ENCODE results near the gene THSD4.

THSD4 gene

DNA sequence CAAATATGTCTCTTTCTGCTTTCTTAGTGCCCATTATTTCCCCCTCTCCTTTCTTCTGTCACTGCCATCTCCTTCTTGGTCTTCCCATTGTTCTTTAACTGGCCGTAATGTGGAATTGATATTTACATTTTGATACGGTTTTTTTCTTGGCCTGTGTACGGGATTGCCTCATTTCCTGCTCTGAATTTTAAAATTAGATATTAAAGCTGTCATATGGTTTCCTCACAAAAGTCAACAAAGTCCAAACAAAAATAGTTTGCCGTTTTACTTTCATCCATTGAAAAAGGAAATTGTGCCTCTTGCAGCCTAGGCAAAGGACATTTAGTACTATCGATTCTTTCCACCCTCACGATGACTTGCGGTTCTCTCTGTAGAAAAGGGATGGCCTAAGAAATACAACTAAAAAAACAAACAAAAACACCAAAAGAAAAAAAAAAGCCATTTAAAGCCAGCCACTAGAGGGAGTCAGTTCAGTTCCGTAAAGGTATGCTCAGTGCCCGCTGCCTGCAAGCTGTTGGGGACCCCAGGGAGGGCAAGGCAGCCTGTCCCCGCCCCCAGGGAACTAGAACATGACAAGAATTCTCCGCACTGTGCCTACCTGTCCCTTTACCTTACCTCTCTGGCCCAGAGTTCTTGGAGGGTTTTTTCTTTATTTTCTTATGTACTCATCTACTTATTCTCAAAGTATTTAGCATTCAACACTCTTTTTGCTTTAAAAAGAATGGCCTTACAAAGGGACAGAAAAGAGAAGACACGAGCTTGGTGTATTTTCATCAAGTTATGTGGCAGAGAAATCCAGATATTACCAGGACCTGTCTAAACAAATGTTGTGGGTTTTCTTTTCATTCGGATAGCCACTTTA lies 665.1 kb downstream of the THSD4 start:
- peak; percentile 10 for DNase-seq

DNA sequence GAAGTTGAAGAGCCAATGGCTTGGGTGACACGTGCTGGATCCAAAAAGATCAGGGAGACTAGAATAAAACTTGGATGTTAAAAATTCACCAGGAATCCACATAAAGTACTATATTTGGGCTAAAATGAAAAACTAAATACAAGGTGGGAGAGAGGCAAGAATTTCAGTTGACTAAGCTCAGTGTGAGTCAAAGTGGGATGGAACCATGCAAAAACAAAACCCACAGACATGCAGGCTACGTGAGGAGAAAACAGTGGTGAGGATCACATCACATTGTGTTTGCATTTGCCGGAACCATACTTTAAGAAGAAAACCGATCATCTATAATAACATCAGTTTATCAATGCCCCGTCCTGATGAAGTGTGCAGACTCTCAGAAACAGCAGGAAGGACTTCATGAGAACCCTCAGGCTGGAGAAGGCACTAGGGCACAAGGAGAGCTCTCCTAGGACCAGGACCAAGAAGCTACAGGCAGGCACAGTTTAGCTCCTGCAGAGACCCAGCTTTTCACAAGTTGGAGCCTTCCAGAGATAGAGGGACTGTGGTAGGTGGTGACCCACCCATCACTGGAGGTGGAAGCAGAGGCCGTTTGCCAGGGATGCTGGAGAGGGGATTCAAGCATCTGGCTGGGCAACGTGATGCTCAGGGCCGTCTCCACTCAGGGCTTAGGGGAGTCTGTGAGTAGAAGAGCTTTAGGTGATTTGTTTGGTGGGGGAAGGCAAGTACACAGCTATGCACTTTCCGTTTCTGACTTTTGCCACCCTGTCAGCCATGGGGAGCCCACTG lies 666.1 kb downstream of the THSD4 start:
- no peak for DNase-seq

DNA sequence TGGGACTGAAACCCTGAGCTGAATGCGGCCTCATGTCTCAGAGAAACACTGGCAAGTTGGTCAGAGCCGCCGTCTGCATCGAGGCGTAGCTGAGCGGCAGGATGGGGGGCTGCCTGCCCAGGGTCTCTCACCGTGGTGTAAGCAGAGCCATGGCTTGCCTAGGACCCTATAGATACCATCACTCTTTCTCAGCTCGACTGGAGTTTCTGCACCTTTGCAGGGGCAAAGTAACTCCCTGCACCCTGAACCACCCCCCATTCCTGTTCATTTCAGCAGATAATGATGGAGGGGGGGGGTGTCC lies 666.6 kb downstream of the THSD4 start:
- no peak for DNase-seq

DNA sequence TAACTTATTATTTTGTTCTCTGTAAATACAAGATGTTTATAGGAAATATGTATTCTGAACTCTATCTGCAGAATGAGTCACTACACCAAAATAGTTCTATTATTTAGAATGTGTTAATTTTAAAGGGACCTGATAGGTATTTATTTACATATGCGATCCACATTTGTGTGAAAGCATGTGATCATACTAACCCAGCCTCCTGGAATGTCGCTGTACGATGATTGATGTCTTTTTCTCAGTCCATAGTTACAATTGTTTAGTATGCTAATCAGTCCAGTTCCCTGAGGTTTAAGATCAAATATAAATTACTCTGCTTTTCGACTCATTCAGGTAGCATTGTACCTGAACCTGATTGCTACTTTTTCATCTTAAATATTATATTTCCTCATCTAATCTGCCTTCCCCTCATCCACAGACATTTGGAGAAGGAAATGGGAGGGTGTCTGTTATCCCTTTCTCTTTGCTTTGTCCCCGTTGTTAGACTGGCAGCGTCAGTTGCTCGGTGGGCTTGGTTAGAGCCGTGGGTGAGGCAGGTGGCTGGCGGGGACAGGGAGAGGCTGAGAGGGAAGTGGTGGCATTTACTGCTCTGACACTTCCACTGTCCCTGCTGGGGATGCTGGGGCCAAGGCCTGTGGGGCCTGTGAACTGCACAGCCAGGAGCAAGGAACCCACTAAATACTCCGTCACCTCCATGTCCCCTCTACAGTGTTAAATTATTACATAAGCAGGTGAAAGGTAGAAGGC lies 667.3 kb downstream of the THSD4 start:
- DNase-seq: peak; percentile 11

DNA sequence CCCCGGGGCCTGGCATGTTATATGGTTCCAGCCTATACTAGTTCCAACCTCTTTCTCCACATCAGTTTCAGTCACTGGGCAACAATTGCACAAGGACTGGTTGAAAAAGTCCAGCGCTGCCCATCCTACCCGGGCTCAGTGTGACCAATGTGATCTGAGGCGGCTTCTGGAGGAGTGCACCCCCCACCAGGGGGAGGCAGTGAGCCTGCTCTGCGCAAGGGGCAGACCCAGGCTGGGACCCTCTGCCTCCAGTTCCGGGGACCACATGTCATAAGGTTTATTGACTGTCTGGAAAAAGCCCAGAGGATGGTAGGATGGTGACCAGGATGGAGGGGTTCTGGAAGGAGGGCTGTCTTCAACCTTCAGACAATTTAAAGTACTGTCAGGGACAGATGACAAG lies 669.4 kb downstream of the THSD4 start:
- DNase-seq: no peak

DNA sequence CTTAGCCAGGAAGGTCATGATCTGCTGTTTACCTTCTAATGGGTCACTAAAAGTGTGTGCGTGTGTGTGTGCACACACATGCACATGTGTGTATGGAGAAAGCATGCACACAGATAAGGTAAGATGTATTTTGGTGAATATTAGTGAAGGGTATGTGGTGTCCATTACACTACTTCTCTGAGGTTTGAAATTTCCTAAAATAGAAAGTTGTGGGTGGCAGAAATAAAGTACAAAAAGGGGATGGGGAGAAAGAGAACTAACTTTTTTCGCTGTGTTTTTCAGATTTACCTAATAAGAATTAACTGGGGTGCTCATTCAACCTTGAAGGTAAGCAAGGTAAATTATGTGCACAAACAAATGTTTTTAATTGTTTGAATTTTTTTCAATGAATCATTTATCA lies 670.7 kb downstream of the THSD4 start:
- no peak for DNase-seq

DNA sequence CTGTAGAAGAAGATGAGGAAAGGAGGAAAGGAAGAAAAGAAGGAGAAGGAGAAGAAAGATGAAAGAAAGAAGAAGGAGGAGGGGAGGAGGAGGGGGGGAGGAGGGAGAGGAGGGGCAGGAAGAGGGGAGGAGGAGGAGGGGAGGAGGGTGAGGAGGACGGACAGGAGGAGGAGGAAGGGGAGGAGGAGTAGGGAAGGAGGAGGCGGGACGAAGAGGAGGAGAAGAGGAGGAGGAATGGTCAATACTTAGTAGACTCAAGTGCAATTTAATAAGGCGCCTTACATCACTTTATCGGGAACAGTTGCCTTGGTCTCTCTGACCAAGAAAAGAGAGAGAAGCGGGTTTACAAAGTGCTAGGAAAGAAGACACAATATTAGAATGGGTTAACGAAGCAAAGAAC lies 671.4 kb downstream of the THSD4 start:
- DNase-seq: no peak

DNA sequence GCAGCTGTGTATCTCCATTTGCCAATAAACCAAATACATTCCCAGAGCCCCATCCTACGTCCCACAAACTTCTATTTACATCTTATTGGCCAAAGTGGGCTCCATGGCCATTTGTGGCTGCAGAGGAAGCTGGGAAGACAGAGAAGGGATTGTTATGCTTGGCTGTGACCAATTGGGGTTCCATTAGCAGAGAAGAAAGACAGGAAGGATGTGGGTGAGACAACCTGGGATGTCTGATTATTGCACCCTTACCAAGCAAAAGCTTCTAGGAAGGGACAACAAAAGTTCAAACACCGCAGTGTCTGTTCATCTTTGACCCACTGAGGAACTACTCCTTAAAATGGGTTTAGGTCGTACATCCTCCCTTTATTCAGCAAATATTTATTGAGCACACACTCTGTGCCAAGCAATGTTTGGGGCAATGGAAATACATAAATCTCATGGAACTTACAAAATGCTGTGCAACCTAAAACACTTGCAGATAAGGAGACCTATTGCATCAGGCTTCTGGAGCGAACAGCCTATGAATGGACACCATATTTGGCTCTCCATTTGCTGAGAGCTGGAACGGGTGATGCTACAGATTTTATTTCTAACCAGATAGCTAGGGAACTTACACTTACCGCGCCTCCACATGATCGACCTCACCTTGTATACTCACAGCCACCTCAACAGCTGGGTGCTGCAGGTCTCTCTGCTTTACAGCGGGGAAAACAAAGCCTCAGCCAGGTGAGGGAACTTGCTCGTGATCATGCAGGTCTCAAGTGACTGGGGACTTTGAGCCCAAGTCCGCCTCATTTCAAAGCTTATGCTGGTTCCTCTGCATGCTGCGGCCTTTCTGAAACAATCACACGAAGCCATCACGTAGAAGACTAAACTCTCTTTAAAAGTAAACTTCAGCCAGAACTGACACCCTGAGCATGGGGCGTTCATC lies 673.6 kb downstream of the THSD4 start:
- DNase-seq: no peak

DNA sequence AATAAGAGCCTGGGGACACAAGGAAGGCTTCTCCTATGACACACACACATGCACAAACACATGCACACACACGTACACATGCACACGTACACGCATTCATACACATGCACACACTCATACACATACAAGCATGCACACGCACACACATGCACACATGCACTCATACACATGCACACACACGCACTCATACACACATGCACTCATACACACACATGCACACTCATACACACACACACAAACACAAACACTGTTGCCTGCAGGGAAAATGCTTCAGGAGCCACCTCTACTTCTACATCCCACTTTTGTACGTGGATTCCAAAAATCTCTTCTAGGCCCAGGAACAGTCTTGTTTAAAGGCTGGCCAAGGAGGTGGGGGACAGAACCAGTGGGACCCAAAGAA lies 674.3 kb downstream of the THSD4 start:
- DNase-seq: no peak

DNA sequence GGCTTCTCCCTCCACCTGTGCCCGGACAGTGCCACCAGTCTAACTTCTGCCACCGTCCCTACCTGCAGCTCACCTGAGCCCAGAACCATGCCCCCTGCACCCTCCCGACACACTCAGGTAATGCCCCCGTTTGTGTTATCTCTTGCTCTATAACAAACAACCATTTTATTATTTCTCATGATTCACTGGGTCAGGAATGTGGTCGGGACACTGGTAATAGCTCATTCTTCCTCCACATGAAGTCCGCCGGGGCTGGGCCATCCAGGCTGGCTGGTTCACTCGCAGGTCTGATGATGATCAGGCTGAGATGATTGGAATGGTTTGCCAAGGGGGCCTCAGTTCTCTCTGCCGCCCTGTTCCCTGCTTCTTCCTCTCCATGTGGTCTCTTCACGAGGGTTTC lies 674.8 kb downstream of the THSD4 start:
- no peak for DNase-seq

DNA sequence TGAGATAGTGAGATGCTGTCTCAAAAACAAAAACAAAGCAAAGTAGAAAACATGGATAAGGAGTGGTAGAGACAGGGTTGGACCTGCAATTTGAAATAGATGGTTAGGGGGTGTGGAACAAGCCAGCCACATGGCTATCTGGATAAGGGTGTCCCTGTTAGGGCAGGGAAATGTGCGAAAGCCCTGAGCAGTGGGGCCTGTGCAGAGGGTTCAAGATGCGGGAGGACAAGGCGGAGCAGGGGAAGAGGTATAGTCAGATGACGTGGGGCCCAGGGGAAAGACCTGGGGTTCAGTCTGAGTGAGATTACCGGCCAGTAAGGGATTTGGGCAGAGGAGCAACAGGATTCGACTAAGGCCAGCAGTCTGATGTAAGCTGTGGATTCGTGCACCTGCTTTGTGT lies 676.7 kb downstream of the THSD4 start:
- DNase-seq: no peak

DNA sequence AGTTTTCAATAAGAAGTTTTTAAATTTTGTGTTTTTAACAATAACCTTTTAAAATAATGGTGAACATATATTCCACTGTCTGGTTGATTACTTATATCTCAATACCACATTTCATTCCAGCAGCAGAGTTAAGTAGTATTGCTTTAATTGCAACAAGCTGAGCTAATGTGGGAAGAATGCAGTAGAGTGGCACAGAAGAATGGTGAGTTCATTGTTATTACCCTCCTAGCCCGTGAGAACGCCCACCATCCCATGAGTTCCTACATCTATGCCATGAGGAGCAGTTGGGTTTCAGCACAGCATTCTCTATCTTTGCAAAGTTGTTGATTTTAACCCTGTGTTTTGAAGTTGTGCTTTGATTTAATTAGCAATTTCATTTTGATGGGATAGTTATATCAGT lies 677.2 kb downstream of the THSD4 start:
- DNase-seq: no peak

DNA sequence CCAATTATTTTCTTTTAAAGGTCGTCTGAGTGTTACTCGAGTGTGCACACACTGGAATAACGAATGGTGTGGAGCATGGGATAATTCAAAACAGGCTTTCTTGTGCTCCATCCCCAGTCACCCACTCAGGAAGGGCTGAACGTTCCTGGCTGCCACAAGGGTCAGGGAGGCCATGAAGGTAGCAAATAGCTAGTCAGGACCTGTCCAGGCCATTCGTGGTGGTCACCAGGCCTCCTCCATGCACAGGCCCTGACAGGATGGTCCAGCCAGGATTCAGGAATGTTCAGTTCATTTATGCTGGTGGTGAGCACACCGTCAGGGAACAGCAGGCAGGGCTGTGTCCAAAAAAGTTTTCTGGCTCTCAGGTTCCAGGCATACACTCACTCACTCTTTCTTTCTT lies 683.4 kb downstream of the THSD4 start:
- no peak for DNase-seq

DNA sequence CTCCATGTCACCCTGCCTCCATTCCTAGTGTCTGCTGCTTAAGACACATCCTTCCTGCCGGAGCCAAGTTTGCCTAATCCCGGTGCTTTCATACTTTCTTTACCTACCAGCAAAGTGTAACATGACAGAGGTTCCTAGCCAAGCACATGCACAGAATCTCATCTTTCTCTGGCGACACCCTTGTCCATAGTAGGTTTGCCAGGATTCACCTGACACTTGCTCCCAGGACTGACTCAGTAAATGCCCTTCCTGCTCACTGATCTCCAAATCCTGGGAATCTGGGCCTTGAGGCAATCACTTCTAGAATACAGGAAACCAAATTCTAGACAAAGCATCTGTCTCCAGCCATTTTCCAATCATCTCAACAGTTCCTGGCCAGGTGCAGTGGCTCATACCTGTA lies 684.9 kb downstream of the THSD4 start:
- DNase-seq: no peak

DNA sequence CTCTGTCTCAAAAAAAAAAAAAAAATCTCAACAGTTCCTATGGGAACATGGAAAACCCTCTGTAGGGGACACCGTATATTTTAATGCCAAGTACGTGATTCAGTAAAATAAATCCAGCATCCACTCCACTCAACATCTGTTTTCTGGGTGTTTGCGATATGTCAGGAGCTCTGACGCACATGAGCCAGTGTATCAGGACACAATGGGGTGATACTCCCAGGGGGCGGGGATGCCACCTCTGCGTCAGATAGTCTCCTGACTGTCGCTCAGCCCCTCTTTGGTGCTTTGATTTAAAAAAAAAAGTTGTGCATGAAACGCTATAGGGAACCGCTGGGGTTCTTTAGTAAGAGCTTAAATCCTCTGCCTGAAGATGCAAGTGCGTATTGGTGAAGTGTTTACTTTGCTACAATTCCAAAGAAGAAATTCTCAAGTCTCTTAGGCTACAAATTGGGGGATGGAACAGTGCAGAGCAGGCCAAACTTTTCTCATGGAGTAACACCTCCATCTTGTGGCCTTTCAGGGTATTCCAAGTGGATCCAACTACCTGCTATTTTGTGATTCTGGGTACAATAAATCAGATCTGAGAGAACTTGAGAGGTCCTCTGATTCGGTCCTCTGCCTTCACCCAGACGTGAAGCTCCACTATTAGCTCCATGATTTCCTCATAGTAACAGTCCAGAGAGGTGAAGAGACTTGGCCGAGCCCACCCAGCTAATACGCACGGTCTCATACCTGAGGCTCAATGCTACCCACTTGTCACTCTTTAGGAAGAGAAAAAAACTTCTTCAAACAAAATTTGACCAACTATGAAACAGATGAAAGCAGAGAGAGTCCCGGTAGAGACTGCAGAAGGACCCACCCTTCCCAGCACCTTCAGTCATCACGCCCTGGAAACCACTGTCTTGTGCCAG lies 685.8 kb downstream of the THSD4 start:
- DNase-seq: peak; percentile 37

DNA sequence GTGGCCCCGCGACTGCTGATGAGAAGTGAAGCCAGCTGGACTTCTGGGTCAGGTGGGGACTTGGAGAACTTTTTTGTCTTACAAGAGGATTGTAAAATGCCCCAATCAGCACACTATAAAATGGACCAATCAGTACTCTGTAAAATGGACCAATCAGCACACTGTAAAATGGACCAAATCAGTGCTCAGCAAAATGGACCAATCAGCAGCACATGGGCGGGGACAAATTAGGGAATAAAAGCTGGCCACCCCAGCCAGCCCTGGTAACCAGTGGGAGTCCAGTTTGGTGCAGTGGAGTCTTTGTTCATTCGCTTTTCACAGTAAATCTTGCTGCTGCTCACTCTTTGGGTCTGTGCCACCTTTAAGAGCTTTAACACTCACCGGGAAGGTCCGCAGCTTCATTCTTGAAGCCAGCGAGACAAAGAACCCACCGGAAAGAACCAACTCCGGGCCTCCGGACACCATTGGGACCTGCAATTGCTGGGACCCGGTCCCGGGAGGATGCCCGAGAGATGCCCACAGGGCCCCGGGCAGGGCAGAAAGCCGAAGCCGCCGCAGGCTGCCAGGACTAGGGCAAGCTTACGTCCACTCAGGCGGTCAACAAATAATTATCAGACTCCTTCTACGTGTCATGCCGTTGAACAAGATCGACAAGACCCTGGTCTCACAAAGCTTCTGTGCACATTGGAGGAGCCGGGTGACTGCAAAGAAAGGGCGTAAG lies 686.8 kb downstream of the THSD4 start:
- DNase-seq: no peak

DNA sequence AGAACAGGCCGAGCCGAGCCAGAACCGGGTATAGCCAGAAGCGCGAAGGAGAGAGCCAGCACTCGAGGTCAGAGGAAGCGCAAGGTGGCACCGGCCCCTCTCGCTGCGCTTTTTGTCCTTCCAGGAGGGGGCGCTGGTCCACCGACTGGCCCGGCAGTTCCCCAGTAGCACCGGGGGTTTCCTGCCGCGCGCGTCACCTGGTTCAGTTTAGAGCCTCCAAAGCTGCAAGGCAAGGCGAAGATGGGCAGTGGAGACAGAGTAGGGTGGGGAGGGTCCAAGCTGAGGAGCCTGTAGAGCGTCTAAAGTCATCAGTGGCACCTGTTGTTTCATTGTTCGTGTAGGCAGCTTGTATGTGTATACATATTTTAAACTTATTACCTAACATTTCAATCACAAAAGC lies 687.5 kb downstream of the THSD4 start:
- DNase-seq: no peak

DNA sequence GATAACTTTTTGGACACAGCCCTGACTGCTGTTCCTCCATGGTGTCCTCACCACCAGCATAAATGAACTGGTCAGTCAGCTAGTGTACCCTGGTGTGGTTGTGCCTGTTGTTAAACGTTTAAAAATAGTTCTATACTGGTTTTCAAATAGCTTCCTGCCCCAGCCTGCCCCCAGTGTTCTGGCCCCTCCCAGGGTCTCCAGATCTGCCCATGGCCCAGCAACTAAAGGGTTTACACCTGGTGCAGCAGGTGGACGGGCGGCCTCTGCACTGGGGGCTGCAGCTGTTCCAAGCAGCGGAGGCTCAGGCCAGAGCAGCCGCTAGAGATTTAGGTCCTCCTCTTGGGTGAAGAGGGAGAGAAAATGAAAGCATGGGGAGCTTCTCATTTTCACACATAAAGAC lies 689.0 kb downstream of the THSD4 start:
- DNase-seq: peak; percentile 46

DNA sequence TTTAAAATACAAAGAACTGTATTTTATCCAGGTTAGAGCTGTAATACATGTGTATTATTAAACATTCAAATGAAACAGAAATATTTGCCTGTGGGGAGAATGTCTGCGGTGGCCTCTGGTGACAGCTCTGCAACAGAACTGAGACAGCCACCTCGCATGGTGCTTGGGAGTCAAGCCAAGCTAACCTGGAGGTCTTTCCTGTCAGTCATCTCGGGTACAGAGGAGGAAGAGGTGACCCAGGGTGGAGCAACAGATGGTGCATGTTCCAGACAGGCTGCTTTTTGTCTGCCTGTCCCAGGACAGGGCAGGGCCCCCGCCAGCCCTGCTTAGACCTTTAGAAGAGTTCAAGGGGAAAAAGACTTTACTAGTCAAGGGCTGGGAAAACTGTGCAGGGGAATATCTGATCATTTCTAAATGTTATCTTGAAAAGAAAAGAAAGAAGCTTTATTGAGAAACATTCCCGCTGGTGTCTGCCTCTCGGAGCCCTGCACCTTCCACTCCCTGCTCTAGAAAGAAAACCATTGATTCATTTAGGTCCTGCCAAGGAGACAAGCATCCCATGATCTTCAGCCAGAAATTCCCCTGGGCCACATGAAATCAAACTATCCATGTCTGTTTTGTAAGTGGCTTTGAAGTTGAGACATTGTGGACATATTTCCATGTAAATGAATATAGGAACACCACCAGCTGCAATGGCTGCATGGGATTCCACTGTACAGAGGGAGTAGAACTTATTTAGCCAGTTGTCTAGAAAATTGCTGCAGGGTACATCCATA lies 689.6 kb downstream of the THSD4 start:
- DNase-seq: peak; percentile 69

DNA sequence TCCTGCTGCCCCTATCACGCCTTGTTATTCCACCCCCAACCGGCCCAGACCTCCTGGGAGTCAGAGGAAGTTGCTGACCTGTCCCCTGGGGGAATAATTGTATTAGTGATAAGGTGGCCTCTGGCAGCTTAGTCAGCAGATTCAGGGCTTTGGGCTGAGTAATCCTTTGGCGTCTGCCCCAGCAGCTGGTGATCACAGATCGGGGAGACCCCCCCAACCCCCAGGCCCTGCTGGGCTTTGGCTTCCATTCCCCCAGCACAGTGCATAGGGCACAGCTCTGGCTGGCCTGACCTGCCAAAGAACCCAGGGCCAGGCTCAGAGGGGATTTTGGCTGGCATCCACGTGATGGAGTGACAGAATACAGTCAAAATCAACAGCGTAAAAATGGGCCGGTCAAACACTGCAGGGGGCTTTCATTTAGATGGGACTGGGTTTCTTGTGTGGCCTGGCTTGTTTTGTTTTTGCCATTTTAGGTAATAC lies 691.2 kb downstream of the THSD4 start:
- DNase-seq: no peak
